Activated CD4-positive, alpha-beta T cell treated with anti-CD3 and anti-CD28 coated beads for 1 hour (primary cell): Measurements from ENCODE around the gene PROC.
"Not testable (repeated sequence)": the region's sequence is repeated elsewhere in the genome, so short reads cannot be mapped to it uniquely, and the experiment has no call there.

ENCODE experiments used
- DNase-seq: peaks from one replicate; pipeline ENCODE4 v3.0.0-alpha.2; 2020

PROC gene

GRCh38 chr2:127397568-127398238, 20.5 kb upstream of the PROC start:
- DNase-seq = no peak

GRCh38 chr2:127398239-127398590, 20.0 kb upstream of the PROC start:
- DNase-seq = no peak

- no peak for DNase-seq
Measured at GRCh38 chr2:127400533-127400896, 17.7 kb upstream of the PROC start.

GRCh38 chr2:127400897-127401756, 17.1 kb upstream of the PROC start:
- no peak for DNase-seq

GRCh38 chr2:127401757-127402695, 16.2 kb upstream of the PROC start:
- no peak for DNase-seq

- no peak for DNase-seq
Measured at GRCh38 chr2:127403460-127403859, 14.8 kb upstream of the PROC start.

GRCh38 chr2:127404466-127405254, 13.6 kb upstream of the PROC start:
- no peak for DNase-seq

GRCh38 chr2:127405255-127405610, 13.0 kb upstream of the PROC start:
- DNase-seq = no peak

GRCh38 chr2:127406454-127406853, 11.8 kb upstream of the PROC start:
- no peak for DNase-seq

- no peak for DNase-seq
Measured at GRCh38 chr2:127407091-127407490, 11.1 kb upstream of the PROC start.

- DNase-seq = no peak
Measured at GRCh38 chr2:127407661-127408003, 10.6 kb upstream of the PROC start.

- peak; percentile 91 for DNase-seq
Measured at GRCh38 chr2:127408004-127408806, 10.0 kb upstream of the PROC start.

- no peak for DNase-seq
Measured at GRCh38 chr2:127408807-127409099, 9.5 kb upstream of the PROC start.

GRCh38 chr2:127409716-127410115, 8.5 kb upstream of the PROC start:
- DNase-seq = not testable (repeated sequence)

GRCh38 chr2:127410871-127411652, 7.2 kb upstream of the PROC start:
- DNase-seq = no peak

- no peak for DNase-seq
Measured at GRCh38 chr2:127411653-127412369, 6.4 kb upstream of the PROC start.

GRCh38 chr2:127413200-127413599, 5.0 kb upstream of the PROC start:
- no peak for DNase-seq

- no peak for DNase-seq
Measured at GRCh38 chr2:127413782-127414637, 4.2 kb upstream of the PROC start.
